H1 (cell line): ENCODE results near the gene MPP4. TPM values are rescaled to one million over a fixed set of nuclear protein-coding genes. Genes with fewer than 3 reads are reported as not detected.

ENCODE experiments used
- CTCF ChIA-PET: fragments of 300-600 bp; sonication (Branson Sonifier 250); formaldehyde crosslinking; loops from one replicate; lab custom pipeline; 2021; ENCODE audit not compliant: partially characterized antibody; lab: Charles Lee
- POLR2A ChIA-PET: fragments of 300-600 bp; sonication (Branson Sonifier 250); formaldehyde crosslinking; loops from one replicate; lab custom pipeline; 2021; ENCODE audit warnings: inconsistent platforms; ENCODE audit not compliant: partially characterized antibody; lab: Charles Lee
- DNase-seq, 2 experiments: peaks; one replicate each; pipeline versions ENCODE4 v3.0.0 to v3.0.0-alpha.2; 2010 to 2022; ENCODE audit warnings: low spot score in 2 of 2, low read depth in 1 of 2, mixed read lengths in 1 of 2
- FAIRE-seq: peaks from 2 replicates; lab custom pipeline; 2011; peaks lifted over from hg19 to GRCh38; lab: Jason Lieb, UNC
- H2AFZ ChIP-seq: 2 replicates; pipeline ENCODE4 v1.8.1; 2012; ENCODE audit warnings: low read length, inconsistent platforms
- H2AK5ac ChIP-seq: 2 replicates; pipeline ENCODE4 v1.6.1; 2013; ENCODE audit warnings: low read depth, low read length
- H2BK120ac ChIP-seq: replicated peaks from 2 replicates; pipeline ENCODE3; 2013; ENCODE audit warnings: low read depth, low read length, inconsistent platforms
- H2BK12ac ChIP-seq: 2 replicates; pipeline ENCODE4 v1.6.1; 2013; ENCODE audit warnings: low read depth, low read length
- H2BK15ac ChIP-seq: 2 replicates; pipeline ENCODE4 v1.6.1; 2013; ENCODE audit warnings: low read length
- H2BK20ac ChIP-seq: 2 replicates; pipeline ENCODE4 v1.6.1; 2013; ENCODE audit warnings: low read length
- H2BK5ac ChIP-seq: 2 replicates; pipeline ENCODE4 v1.6.1; 2013; ENCODE audit warnings: low read depth, low read length
- H3K14ac ChIP-seq: 2 replicates; pipeline ENCODE4 v1.6.1; 2013; ENCODE audit warnings: inconsistent platforms; ENCODE audit not compliant: insufficient read length
- H3K18ac ChIP-seq: 2 replicates; pipeline ENCODE4 v1.6.1; 2013; ENCODE audit warnings: low read length; ENCODE audit errors: extremely low read depth
- H3K23ac ChIP-seq: 2 replicates; pipeline ENCODE4 v1.6.1; 2013; ENCODE audit warnings: inconsistent platforms; ENCODE audit not compliant: insufficient read length
- H3K23me2 ChIP-seq: 2 replicates; pipeline ENCODE4 v1.6.1; 2013; ENCODE audit warnings: low read depth, low read length
- H3K27ac ChIP-seq: 2 replicates; pipeline ENCODE4 v1.6.1; 2011; ENCODE audit warnings: low read depth, low read length, inconsistent platforms
- H3K27me3 ChIP-seq, 4 experiments: replicated peaks in 1 of 4; 1 replicate in 1 of 4; 2 replicates in 3 of 4; pipeline versions ENCODE4 v1.6.1 to v1.8.1; 2011 to 2013; ENCODE audit warnings: low read length in 3 of 4, mild to moderate bottlenecking in 3 of 4, inconsistent platforms in 2 of 4, mixed read lengths in 2 of 4, moderate library complexity in 1 of 4; ENCODE audit not compliant: control insufficient read depth in 3 of 4, insufficient read depth in 3 of 4; ENCODE audit errors: extremely low read depth in 1 of 4
- H3K36me3 ChIP-seq, 4 experiments: 2 replicates each; pipeline versions ENCODE4 v1.6.1 to v1.8.1; 2011 to 2013; ENCODE audit warnings: mild to moderate bottlenecking in 4 of 4, low read length in 3 of 4, moderate library complexity in 2 of 4, control low read depth in 1 of 4, inconsistent platforms in 1 of 4; ENCODE audit not compliant: insufficient read depth in 4 of 4, control insufficient read depth in 2 of 4
- H3K4ac ChIP-seq: replicated peaks from 2 replicates; pipeline ENCODE3; 2013; ENCODE audit warnings: low read length, low read depth, mixed read lengths, inconsistent platforms; ENCODE audit not compliant: insufficient read length
- H3K4me1 ChIP-seq, 4 experiments: replicated peaks in 1 of 4; 1 replicate in 1 of 4; 2 replicates in 3 of 4; pipeline versions ENCODE4 v1.6.1 to v1.8.1; 2011 to 2013; ENCODE audit warnings: low read length in 3 of 4, inconsistent platforms in 2 of 4, mixed read lengths in 1 of 4; ENCODE audit not compliant: insufficient read depth in 4 of 4, control insufficient read depth in 3 of 4
- H3K4me2 ChIP-seq, 2 experiments: 2 replicates each; pipeline versions ENCODE4 v1.6.1 to v1.8.1; 2011 to 2013; ENCODE audit warnings: low read depth in 2 of 2, low read length in 2 of 2, control low read depth in 1 of 2, inconsistent platforms in 1 of 2, mild to moderate bottlenecking in 1 of 2; ENCODE audit not compliant: insufficient read depth in 1 of 2
- H3K4me3 ChIP-seq, 4 experiments: fragments of 200-600, 300-600 bp in 1 of 4; sonication (generic), shearing (Covaris generic), sonication (Bioruptor Twin) in 1 of 4; 2 replicates each; pipeline versions ENCODE4 v1.5.1 to v1.8.1; 2011 to 2016; ENCODE audit warnings: low read length in 4 of 4, low read depth in 3 of 4, control low read depth in 2 of 4, inconsistent platforms in 2 of 4, mild to moderate bottlenecking in 2 of 4, mixed read lengths in 1 of 4, moderate library complexity in 1 of 4; ENCODE audit not compliant: insufficient read depth in 2 of 4; ENCODE audit errors: extremely low read depth in 1 of 4
- H3K56ac ChIP-seq: replicated peaks from 2 replicates; pipeline ENCODE3; 2013; ENCODE audit warnings: low read depth, mild to moderate bottlenecking, mixed read lengths, low read length, inconsistent platforms; ENCODE audit not compliant: insufficient read length
- H3K79me1 ChIP-seq: 2 replicates; pipeline ENCODE4 v1.6.1; 2013; ENCODE audit warnings: low read depth, low read length, control low read depth
- H3K79me2 ChIP-seq, 2 experiments: 2 replicates each; pipeline versions ENCODE4 v1.6.1 to v1.8.1; 2012 to 2013; ENCODE audit warnings: low read length in 2 of 2, mild to moderate bottlenecking in 2 of 2, inconsistent platforms in 1 of 2; ENCODE audit not compliant: insufficient read depth in 2 of 2, control insufficient read depth in 1 of 2
- H3K9ac ChIP-seq, 4 experiments: replicated peaks in 1 of 4; 1 replicate in 1 of 4; 2 replicates in 3 of 4; pipeline versions ENCODE4 v1.6.1 to v1.8.1; 2011 to 2013; ENCODE audit warnings: low read depth in 3 of 4, low read length in 3 of 4, control low read depth in 2 of 4, mild to moderate bottlenecking in 2 of 4, moderate library complexity in 2 of 4, inconsistent platforms in 1 of 4; ENCODE audit errors: extremely low read depth in 1 of 4
- H3K9me3 ChIP-seq, 2 experiments: 2 replicates each; pipeline versions ENCODE4 v1.6.1 to v1.8.1; 2012 to 2013; ENCODE audit warnings: mild to moderate bottlenecking in 2 of 2, moderate library complexity in 2 of 2, control low read depth in 1 of 2, inconsistent platforms in 1 of 2, low read depth in 1 of 2, low read length in 1 of 2, mixed read lengths in 1 of 2; ENCODE audit not compliant: insufficient read depth in 2 of 2
- H4K20me1 ChIP-seq, 2 experiments: replicated peaks in 1 of 2; 2 replicates each; pipeline versions ENCODE3 to v1.8.1; 2011 to 2013; ENCODE audit warnings: inconsistent platforms in 2 of 2, low read length in 2 of 2, mild to moderate bottlenecking in 1 of 2; ENCODE audit not compliant: insufficient read depth in 2 of 2, control insufficient read depth in 1 of 2
- H4K5ac ChIP-seq: 2 replicates; pipeline ENCODE4 v1.6.1; 2013; ENCODE audit warnings: low read length, low read depth, mixed read lengths, inconsistent platforms; ENCODE audit not compliant: insufficient read length
- H4K8ac ChIP-seq: 2 replicates; pipeline ENCODE4 v1.8.0; 2013; ENCODE audit warnings: mild to moderate bottlenecking, moderate library complexity, low read length, inconsistent platforms; ENCODE audit not compliant: insufficient read depth; ENCODE audit errors: extremely low read depth
- H4K91ac ChIP-seq: replicated peaks from 2 replicates; pipeline ENCODE3; 2013; ENCODE audit warnings: low read length, mixed read lengths, inconsistent platforms; ENCODE audit not compliant: insufficient read length
- CTBP2 ChIP-seq: IDR thresholded peaks from 2 replicates; pipeline ENCODE4 v1.7.0; 2011; ENCODE audit warnings: borderline replicate concordance, mild to moderate bottlenecking, moderate library complexity, mixed read lengths, low read length; ENCODE audit not compliant: insufficient read depth, insufficient read length
- SP1 ChIP-seq: IDR thresholded peaks from 2 replicates; pipeline ENCODE4 v1.6.1; 2011; ENCODE audit warnings: low read depth, low read length
- TAF7 ChIP-seq: optimal IDR thresholded peaks from 2 replicates; pipeline ENCODE3; 2011; ENCODE audit warnings: low read depth, mild to moderate bottlenecking, inconsistent platforms, low read length, moderate library complexity, borderline replicate concordance
- WGBS, 2 experiments: shearing (Covaris generic) in 1 of 2; methylation state at CpG; one replicate each; pipeline versions ENCODE4 v1.1.6 to v1.1.7; 2013 to 2015; ENCODE audit warnings: low lambda C conversion rate in 2 of 2, mixed read lengths in 2 of 2, inconsistent platforms in 1 of 2, low coverage in 1 of 2, missing lambda C conversion rate in 1 of 2; ENCODE audit not compliant: insufficient replicate concordance in 2 of 2, insufficient coverage in 1 of 2, insufficient read length in 1 of 2; ENCODE audit errors: extremely low coverage in 1 of 2, missing lambda C conversion rate in 1 of 2; 5-methylcytosine and 5-hydroxymethylcytosine counted together
- polyA plus RNA-seq, 7 experiments: library from polyadenylated mRNA; depleted of rRNA in 3 of 7; stranded (reverse) in 5 of 7; unstranded in 2 of 7; fragments of >200 nt in 5 of 7; fragments of 200-250 nt in 2 of 7; gene quantifications; 1 replicate in 5 of 7; 2 replicates in 1 of 7; 4 replicates in 1 of 7; pipeline versions ENCODE4 v1.2.1 to v1.2.3, GENCODE V29; 2011 to 2013; ENCODE audit warnings: missing spikeins in 2 of 7, mixed read lengths in 2 of 7
- total RNA-seq: library from RNA; stranded (reverse); fragmentation: NEBNext Ultra II Directional; extraction: Animal tissue kit (Norgen Biotek cat#: 25700); gene quantifications from 2 replicates; pipeline ENCODE4 v1.2.1, GENCODE V29; 2021

The MPP4 gene
- total and polyA plus RNA-seq, 2 of the 8 experiments (the other 6 are each of a cell fraction or from before 2014, with no cell fraction given) = not detected

GRCh38 chr2:201730651-201731285 lies 32.3 kb upstream of the MPP4 start:
- no peak overlapping the region for H2BK5ac ChIP-seq
- no peaks in the 10 kb centered on the region for H4K20me1 ChIP-seq
- H3K18ac ChIP-seq = no peak overlapping the region
- H2BK20ac ChIP-seq = no peak overlapping the region
- H2BK120ac ChIP-seq = no peak overlapping the region
- WGBS, 2 experiments = 72% methylated on average over 5 of the region's 5 CpGs; no CpG with 5 or more reads in 1 of the 2 experiments
- H2AK5ac ChIP-seq = no peak overlapping the region
- H3K79me2 ChIP-seq = no peaks in the 10 kb centered on the region
- H3K14ac ChIP-seq = no peak overlapping the region
- H3K4me3 ChIP-seq = no peak overlapping the region
- no peak overlapping the region for H4K8ac ChIP-seq
- no peak overlapping the region for H3K27ac ChIP-seq
- no peak overlapping the region for H2BK12ac ChIP-seq
- ChIA-PET POLR2A (no interaction called here), CTCF (no interaction called here)
- FAIRE-seq = peak; percentile 45
- no peak overlapping the region for H2AFZ ChIP-seq
- no peaks in the 10 kb centered on the region for H3K79me1 ChIP-seq
- H4K5ac ChIP-seq = no peak overlapping the region
- H3K23me2 ChIP-seq = no peaks in the 10 kb centered on the region
- H3K27me3 ChIP-seq = no peaks in the 10 kb centered on the region
- no peak for DNase-seq
- H3K23ac ChIP-seq = no peak overlapping the region
- H3K9me3 ChIP-seq = no peaks in the 10 kb centered on the region
- H2BK15ac ChIP-seq = no peak overlapping the region
- no peak overlapping the region for H4K91ac ChIP-seq
- no peak overlapping the region for H3K56ac ChIP-seq
- H3K4me1 ChIP-seq = no peaks in the 10 kb centered on the region
- peak overlapping the region in 1 of 4 experiments; percentile 1; a peak in 1 of 7 replicates for H3K9ac ChIP-seq
- peaks cover 3 to 25% (median 14%) of the 10 kb centered on the region in 4 experiments; a peak in 6 of 8 replicates for H3K36me3 ChIP-seq
- no peak overlapping the region for H3K4ac ChIP-seq
- no peak overlapping the region for H3K4me2 ChIP-seq
- TF ChIP-seq SP1 (no peak), TAF7 (no peak), CTBP2 (no peak)
